C4-2B (cell line): ENCODE measurements around the gene COX5B.
"Not testable (repeated sequence)": the region's sequence is repeated elsewhere in the genome, so short reads cannot be mapped to it uniquely, and the experiment has no call there.

Experiments
- CTCF ChIP-seq: fragments of 450-650 bp; conservative IDR thresholded peaks from 2 replicates; pipeline ENCODE4 v1.5.1; 2017; ENCODE audit warnings: mild to moderate bottlenecking
- ZFX ChIP-seq: fragments of 450-650 bp; IDR thresholded peaks from 2 replicates; pipeline ENCODE4 v1.6.1; 2017

GRCh38 chr2:97615746-97616145 lies 30.1 kb upstream of the COX5B start:
- not testable (repeated sequence) for TF ChIP-seq CTCF, ZFX
